ENCODE measurements around the gene PADI4.

PADI4 gene

DNA sequence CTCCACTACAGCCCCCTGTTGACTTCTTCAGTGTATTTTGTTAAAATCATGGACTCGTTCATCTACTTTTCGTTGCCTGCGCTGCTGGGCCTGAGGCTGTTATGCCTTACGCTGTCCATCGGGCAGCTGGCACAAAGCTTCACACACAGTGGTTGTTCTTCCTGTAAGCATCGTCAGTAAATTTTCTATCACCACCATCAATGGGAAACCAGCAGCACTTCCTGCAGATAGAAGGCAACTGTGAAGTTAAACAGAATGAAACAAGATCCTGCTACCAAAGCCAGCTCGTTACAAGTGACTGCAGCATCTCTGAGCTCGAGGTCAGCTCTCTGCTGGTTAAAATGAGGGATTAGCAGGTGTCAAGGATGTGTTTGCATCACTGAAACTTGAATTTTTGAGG, 42.1 kb downstream of the PADI4 start:
- H3K4me3 ChIP-seq (ENCODE audit: low read depth, low read length), result no peak overlapping the region
- peaks cover 7% of the 10 kb centered on the region; the same call in 1 of the 2 replicates for H3K4me1 ChIP-seq (ENCODE audit: control insufficient read depth, insufficient read depth, low read length)
- H3K9ac ChIP-seq (ENCODE audit: low read length), result no peak overlapping the region
- H3K27me3 ChIP-seq (ENCODE audit: control insufficient read depth, insufficient read depth, low read length), result no peaks in the 10 kb centered on the region; the same call in 1 of the 2 replicates
- no peaks in the 10 kb centered on the region for H3K36me3 ChIP-seq (ENCODE audit: control insufficient read depth, insufficient read depth, low read length)
- peaks cover 2% of the 10 kb centered on the region; the same call in 1 of the 2 replicates for H3K9me3 ChIP-seq (ENCODE audit: control insufficient read depth, insufficient read depth, low read depth, low read length)
- no peak overlapping the region for H3K27ac ChIP-seq (ENCODE audit: low read depth, low read length)

DNA sequence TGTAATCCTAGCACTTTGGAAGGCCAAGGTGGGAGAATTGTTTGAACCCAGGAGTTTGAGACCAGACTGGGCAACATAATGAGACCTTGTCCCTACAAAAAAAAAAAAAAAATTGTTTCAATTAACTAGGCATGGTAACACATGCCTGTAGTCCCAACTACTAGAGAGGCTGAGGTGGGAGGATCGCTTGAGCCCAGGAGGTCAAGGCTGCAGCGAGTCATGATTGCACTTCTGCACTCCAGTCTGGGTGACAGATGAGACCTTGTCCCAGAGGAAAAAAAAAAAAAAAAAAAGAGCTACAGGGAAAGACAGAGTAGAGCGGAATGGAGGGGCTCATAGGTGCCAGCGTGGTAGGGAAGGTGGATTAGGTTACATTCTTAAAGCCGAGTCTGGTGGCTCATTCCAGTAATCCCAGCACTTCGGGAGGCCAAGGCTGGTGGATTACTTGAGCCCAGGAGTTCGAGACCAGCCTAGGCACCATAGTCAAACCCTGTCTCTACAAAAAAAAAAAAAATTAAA, 43.0 kb downstream of the PADI4 start:
- no peaks in the 10 kb centered on the region for H3K9me3 ChIP-seq (ENCODE audit: control insufficient read depth, insufficient read depth, low read depth, low read length)
- no peak overlapping the region for H3K27ac ChIP-seq (ENCODE audit: low read depth, low read length)
- H3K36me3 ChIP-seq (ENCODE audit: control insufficient read depth, insufficient read depth, low read length), result no peaks in the 10 kb centered on the region
- peaks cover 7% of the 10 kb centered on the region; the same call in 1 of the 2 replicates for H3K4me1 ChIP-seq (ENCODE audit: control insufficient read depth, insufficient read depth, low read length)
- H3K4me3 ChIP-seq (ENCODE audit: low read depth, low read length), result no peak overlapping the region
- H3K9ac ChIP-seq (ENCODE audit: low read length), result no peak overlapping the region
- no peaks in the 10 kb centered on the region; the same call in 1 of the 2 replicates for H3K27me3 ChIP-seq (ENCODE audit: control insufficient read depth, insufficient read depth, low read length)

DNA sequence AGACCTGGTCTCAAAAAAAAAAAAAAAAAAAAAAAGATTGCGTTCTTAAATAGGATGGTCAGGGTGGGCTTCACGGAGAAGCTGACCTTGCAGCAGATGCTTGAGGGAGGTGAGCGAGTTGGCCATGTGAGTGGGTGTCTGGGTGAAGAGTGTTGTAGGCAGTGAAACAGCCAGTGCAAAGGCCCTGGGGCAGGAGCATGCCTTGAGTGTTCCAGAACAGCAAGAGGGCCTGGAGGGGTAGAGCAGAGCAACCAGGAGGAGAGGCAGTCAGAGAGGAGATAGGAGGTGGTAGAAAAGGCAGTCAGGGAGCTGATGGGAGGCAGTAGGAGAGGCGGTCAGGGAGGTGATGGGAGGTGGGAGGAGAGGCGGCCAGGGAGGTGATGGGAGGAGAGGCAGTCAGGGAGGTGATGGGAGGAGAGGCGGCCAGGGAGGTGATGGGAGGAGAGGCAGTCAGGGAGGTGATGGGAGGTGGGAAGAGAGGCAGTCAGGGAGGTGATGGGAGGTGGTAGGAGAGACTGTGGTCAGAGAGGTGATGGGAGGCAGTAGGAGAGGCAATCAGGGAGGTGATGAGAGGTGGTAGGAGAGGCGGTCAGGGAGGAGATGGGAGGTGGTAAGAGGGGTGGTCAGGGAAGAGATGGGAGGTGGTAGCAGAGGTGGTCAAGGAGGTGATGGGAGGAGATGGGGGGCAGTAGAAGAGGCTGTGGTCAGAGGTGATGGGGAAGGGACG, 43.8 kb downstream of the PADI4 start:
- Histone ChIP-seq H3K9me3 (ENCODE audit: control insufficient read depth, insufficient read depth, low read depth, low read length) (no peaks in the 10 kb centered on the region), H3K27ac (ENCODE audit: low read depth, low read length) (no peak overlapping the region), H3K36me3 (ENCODE audit: control insufficient read depth, insufficient read depth, low read length) (no peaks in the 10 kb centered on the region), H3K9ac (ENCODE audit: low read length) (no peak overlapping the region), H3K4me1 (ENCODE audit: control insufficient read depth, insufficient read depth, low read length) (peaks cover 11% of the 10 kb centered on the region; the same call in 1 of the 2 replicates), H3K27me3 (ENCODE audit: control insufficient read depth, insufficient read depth, low read length) (no peaks in the 10 kb centered on the region; the same call in 1 of the 2 replicates), H3K4me3 (ENCODE audit: low read depth, low read length) (no peak overlapping the region)

DNA sequence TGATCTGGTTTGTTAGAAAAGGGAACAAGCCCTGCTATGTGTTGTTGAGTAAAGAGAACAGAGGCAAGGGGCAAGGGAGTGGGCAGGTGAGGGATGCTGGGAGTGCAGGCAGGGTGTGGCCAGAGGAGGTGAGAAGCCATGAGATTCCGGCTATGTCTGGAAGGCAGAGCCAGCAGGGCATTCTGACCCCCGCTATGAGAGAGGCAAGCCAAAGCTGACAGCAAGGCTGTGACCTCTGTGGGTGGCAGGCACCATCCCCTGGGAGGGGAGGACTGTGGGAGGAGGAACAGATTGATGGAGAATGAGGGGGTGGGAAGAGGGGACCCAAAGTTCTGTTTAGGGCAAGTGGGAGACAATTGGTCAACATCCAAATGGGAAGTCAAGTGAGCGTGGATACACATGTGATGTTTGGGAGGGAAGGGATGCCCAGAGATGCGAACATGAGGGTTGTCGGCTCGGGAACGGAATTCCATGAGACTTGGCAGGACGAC, 44.5 kb downstream of the PADI4 start:
- H3K9me3 ChIP-seq (ENCODE audit: control insufficient read depth, insufficient read depth, low read depth, low read length), result no peaks in the 10 kb centered on the region
- H3K36me3 ChIP-seq (ENCODE audit: control insufficient read depth, insufficient read depth, low read length), result no peaks in the 10 kb centered on the region
- H3K4me3 ChIP-seq (ENCODE audit: low read depth, low read length), result no peak overlapping the region
- no peak overlapping the region for H3K27ac ChIP-seq (ENCODE audit: low read depth, low read length)
- no peak overlapping the region for H3K9ac ChIP-seq (ENCODE audit: low read length)
- peaks cover 11% of the 10 kb centered on the region; the same call in 1 of the 2 replicates for H3K4me1 ChIP-seq (ENCODE audit: control insufficient read depth, insufficient read depth, low read length)
- no peaks in the 10 kb centered on the region; the same call in 1 of the 2 replicates for H3K27me3 ChIP-seq (ENCODE audit: control insufficient read depth, insufficient read depth, low read length)

DNA sequence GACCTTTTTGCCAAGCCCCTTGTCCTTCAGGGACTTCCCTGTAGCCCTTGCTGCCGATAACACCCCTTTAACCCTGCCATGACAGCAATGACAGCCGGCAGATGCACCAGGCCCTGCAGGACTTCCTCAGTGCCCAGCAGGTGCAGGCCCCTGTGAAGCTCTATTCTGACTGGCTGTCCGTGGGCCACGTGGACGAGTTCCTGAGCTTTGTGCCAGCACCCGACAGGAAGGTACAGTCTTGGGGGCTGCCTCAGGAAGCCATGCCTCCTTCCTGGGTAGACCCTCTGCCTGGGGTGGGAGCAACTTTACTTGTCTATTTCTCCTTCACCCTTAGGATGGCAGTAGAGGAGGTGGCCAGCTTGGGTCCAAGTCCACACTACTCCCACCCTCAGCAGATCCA, 47.9 kb downstream of the PADI4 start:
- no peaks in the 10 kb centered on the region; the same call in 1 of the 2 replicates for H3K27me3 ChIP-seq (ENCODE audit: control insufficient read depth, insufficient read depth, low read length)
- H3K9me3 ChIP-seq (ENCODE audit: control insufficient read depth, insufficient read depth, low read depth, low read length), result no peaks in the 10 kb centered on the region
- peaks cover 11% of the 10 kb centered on the region for H3K4me1 ChIP-seq (ENCODE audit: control insufficient read depth, insufficient read depth, low read length)
- no peak overlapping the region for H3K9ac ChIP-seq (ENCODE audit: low read length)
- no peak overlapping the region for H3K27ac ChIP-seq (ENCODE audit: low read depth, low read length)
- no peak overlapping the region for H3K4me3 ChIP-seq (ENCODE audit: low read depth, low read length)
- H3K36me3 ChIP-seq (ENCODE audit: control insufficient read depth, insufficient read depth, low read length), result no peaks in the 10 kb centered on the region

DNA sequence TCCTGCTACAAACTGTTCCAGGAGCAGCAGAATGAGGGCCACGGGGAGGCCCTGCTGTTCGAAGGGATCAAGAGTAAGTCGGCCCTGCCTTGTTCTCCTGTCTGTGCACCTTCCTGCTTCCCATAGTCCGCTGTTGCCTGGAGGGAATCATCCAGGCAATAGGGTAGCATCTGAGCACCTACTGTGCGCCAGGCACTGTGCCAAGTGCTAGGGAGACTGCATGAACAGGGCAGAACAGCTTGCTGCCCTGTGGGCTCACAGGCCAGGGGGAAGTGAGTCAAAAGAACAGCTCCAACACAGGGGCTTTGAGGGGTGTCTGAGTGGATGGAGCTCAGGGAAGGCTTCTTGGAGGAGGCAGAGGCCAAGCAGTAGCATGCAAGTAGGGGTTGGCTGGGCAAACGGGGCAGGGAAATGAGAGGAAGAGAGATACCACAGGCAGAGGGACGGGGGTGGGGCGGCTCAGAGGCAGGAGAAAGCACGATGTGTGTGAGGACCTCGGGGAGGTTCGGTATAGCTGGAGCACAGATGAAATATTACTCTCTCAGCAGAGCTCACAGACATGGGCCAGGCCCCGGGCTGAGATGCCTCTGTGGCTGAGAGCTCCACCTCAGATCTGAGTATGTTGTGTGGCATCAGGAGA, 48.5 kb downstream of the PADI4 start:
- no peaks in the 10 kb centered on the region; the same call in 1 of the 2 replicates for H3K27me3 ChIP-seq (ENCODE audit: control insufficient read depth, insufficient read depth, low read length)
- H3K9me3 ChIP-seq (ENCODE audit: control insufficient read depth, insufficient read depth, low read depth, low read length), result no peaks in the 10 kb centered on the region
- no peak overlapping the region for H3K9ac ChIP-seq (ENCODE audit: low read length)
- H3K36me3 ChIP-seq (ENCODE audit: control insufficient read depth, insufficient read depth, low read length), result no peaks in the 10 kb centered on the region
- no peak overlapping the region for H3K27ac ChIP-seq (ENCODE audit: low read depth, low read length)
- H3K4me3 ChIP-seq (ENCODE audit: low read depth, low read length), result no peak overlapping the region
- H3K4me1 ChIP-seq (ENCODE audit: control insufficient read depth, insufficient read depth, low read length), result peaks cover 11% of the 10 kb centered on the region

DNA sequence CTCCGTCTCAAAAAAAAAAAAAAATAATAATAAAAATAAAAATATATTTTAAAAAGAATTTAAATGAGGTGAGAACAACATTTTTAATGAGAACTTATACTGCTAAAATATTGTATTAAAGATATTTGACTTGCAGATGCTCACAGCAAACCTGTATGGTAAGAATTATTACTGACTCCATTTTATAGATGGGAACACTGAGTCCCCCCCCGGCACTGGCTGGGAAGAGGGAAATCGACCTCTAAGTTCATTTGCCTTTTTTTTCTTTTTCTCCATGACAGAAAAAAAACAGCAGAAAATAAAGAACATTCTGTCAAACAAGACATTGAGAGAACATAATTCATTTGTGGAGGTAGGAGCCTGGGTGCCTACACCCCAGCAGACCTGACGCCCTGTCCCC, 50.6 kb downstream of the PADI4 start:
- H3K9ac ChIP-seq (ENCODE audit: low read length), result no peak overlapping the region
- no peak overlapping the region for H3K4me3 ChIP-seq (ENCODE audit: low read depth, low read length)
- no peaks in the 10 kb centered on the region for H3K9me3 ChIP-seq (ENCODE audit: control insufficient read depth, insufficient read depth, low read depth, low read length)
- peaks cover 15% of the 10 kb centered on the region for H3K4me1 ChIP-seq (ENCODE audit: control insufficient read depth, insufficient read depth, low read length)
- no peaks in the 10 kb centered on the region for H3K36me3 ChIP-seq (ENCODE audit: control insufficient read depth, insufficient read depth, low read length)
- no peak overlapping the region for H3K27ac ChIP-seq (ENCODE audit: low read depth, low read length)
- no peaks in the 10 kb centered on the region for H3K27me3 ChIP-seq (ENCODE audit: control insufficient read depth, insufficient read depth, low read length)

DNA sequence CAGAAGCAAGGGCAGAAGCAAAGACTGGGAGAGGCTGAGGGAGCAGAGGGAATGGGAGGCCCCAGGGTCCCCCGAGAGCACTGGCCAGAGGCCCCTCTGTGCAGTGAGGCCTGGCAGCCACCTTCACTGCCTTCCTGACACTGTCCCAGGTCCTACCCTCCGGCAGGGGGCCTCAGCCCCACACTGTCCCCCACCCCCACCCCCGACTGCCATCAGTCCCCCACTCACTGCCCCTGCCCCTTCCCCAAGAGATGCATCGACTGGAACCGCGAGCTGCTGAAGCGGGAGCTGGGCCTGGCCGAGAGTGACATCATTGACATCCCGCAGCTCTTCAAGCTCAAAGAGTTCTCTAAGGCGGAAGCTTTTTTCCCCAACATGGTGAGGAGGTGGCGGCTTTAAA, 51.0 kb downstream of the PADI4 start:
- Histone ChIP-seq H3K36me3 (ENCODE audit: control insufficient read depth, insufficient read depth, low read length) (no peaks in the 10 kb centered on the region), H3K27ac (ENCODE audit: low read depth, low read length) (no peak overlapping the region), H3K4me1 (ENCODE audit: control insufficient read depth, insufficient read depth, low read length) (peaks cover 15% of the 10 kb centered on the region), H3K9me3 (ENCODE audit: control insufficient read depth, insufficient read depth, low read depth, low read length) (no peaks in the 10 kb centered on the region), H3K9ac (ENCODE audit: low read length) (no peak overlapping the region), H3K4me3 (ENCODE audit: low read depth, low read length) (no peak overlapping the region), H3K27me3 (ENCODE audit: control insufficient read depth, insufficient read depth, low read length) (no peaks in the 10 kb centered on the region)

DNA sequence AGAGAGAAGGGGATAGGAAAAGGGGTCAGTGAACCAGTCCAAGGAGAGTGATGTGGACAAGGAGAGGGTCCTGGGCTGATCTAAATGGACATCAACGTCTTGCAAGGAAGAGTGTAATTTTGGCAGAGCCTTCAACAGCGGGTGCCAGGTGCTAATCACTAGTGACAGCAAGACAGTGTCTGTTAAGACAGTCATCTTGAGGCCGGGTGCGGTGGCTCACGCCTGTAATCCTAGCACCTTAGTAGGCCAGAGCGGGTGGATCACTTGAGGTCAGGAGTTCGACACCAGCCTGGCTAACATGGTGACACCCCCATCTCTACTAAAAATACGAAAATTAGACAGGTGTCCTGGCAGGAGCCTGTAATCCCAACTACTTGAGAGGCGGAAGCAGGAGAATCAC, 51.8 kb downstream of the PADI4 start:
- Histone ChIP-seq H3K4me3 (ENCODE audit: low read depth, low read length) (no peak overlapping the region), H3K9me3 (ENCODE audit: control insufficient read depth, insufficient read depth, low read depth, low read length) (no peaks in the 10 kb centered on the region), H3K36me3 (ENCODE audit: control insufficient read depth, insufficient read depth, low read length) (no peaks in the 10 kb centered on the region), H3K9ac (ENCODE audit: low read length) (no peak overlapping the region), H3K4me1 (ENCODE audit: control insufficient read depth, insufficient read depth, low read length) (peaks cover 15% of the 10 kb centered on the region), H3K27me3 (ENCODE audit: control insufficient read depth, insufficient read depth, low read length) (no peaks in the 10 kb centered on the region), H3K27ac (ENCODE audit: low read depth, low read length) (no peak overlapping the region)

DNA sequence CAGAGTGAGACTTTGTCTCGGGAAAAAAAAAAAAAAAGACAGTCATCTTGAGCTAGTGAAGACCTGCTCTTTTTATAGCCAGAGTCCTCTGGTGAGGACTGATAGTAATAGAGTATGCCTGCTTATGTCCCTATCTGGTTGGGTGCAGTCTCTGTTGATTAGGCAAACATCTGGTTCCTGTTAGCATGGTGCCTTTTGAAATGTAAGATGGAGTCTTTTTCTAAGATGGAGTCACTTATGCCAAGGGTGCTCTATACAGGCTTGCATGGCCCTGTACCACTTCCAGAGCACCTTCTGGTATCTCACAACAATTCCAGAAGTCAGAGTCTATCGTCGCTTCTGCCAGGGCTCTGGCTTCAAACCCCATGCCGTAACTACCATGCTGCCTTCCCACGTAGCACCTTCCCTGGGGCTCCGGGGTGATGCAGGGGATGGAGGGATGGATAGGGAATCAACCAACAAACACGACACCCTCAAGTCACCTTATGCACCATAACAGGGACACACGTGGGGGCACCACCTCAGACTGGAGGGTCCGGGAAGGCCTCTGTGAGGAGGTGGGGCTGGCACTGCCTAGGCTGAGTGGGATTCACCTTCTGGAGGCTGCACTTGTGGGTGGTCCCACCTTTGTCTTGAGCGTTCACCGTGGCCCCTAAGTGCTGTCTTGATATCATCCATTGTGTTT, 52.4 kb downstream of the PADI4 start:
- Histone ChIP-seq H3K4me3 (ENCODE audit: low read depth, low read length) (no peak overlapping the region), H3K36me3 (ENCODE audit: control insufficient read depth, insufficient read depth, low read length) (no peaks in the 10 kb centered on the region), H3K9me3 (ENCODE audit: control insufficient read depth, insufficient read depth, low read depth, low read length) (no peaks in the 10 kb centered on the region), H3K9ac (ENCODE audit: low read length) (no peak overlapping the region), H3K27ac (ENCODE audit: low read depth, low read length) (no peak overlapping the region), H3K4me1 (ENCODE audit: control insufficient read depth, insufficient read depth, low read length) (peaks cover 15% of the 10 kb centered on the region), H3K27me3 (ENCODE audit: control insufficient read depth, insufficient read depth, low read length) (no peaks in the 10 kb centered on the region)
